AG09319 (cell line): ENCODE data around the gene MS4A6A.
"Not testable (repeated sequence)": the region's sequence is repeated elsewhere in the genome, so short reads cannot be mapped to it uniquely, and the experiment has no call there.

Experiments used
- DNase-seq: peaks from one replicate; pipeline ENCODE4 v3.0.0-alpha.2; 2010; ENCODE audit warnings: low read depth; ENCODE audit errors: extremely low read depth
- TF ChIP-seq, protein P1 (sequence below): IDR thresholded peaks from 2 replicates; pipeline ENCODE4 v1.5.1; 2011; ENCODE audit warnings: low read depth, mild to moderate bottlenecking, inconsistent platforms, low read length, moderate library complexity

MS4A6A gene

DNA sequence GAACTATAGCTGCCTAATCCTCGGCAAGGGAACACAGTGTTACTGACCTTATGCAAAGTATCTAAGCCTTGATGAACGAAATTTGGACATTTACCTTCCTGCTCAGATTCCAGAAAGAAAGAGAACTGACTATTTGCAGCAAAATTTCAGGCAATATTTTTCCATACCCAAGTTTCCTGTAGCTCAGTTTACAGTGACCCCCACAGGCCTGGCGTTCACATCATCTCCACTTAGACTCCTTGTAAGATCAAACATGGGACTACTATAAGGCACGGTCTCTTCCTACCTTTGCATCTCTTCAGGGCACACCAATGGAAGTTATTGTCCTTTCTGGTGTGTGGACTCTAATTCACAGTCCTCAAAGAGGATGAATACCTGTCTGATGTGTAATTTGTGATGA lies 21.1 kb downstream of the MS4A6A start:
- TF ChIP-seq, protein P1, sequence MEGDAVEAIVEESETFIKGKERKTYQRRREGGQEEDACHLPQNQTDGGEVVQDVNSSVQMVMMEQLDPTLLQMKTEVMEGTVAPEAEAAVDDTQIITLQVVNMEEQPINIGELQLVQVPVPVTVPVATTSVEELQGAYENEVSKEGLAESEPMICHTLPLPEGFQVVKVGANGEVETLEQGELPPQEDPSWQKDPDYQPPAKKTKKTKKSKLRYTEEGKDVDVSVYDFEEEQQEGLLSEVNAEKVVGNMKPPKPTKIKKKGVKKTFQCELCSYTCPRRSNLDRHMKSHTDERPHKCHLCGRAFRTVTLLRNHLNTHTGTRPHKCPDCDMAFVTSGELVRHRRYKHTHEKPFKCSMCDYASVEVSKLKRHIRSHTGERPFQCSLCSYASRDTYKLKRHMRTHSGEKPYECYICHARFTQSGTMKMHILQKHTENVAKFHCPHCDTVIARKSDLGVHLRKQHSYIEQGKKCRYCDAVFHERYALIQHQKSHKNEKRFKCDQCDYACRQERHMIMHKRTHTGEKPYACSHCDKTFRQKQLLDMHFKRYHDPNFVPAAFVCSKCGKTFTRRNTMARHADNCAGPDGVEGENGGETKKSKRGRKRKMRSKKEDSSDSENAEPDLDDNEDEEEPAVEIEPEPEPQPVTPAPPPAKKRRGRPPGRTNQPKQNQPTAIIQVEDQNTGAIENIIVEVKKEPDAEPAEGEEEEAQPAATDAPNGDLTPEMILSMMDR: no peak

DNA sequence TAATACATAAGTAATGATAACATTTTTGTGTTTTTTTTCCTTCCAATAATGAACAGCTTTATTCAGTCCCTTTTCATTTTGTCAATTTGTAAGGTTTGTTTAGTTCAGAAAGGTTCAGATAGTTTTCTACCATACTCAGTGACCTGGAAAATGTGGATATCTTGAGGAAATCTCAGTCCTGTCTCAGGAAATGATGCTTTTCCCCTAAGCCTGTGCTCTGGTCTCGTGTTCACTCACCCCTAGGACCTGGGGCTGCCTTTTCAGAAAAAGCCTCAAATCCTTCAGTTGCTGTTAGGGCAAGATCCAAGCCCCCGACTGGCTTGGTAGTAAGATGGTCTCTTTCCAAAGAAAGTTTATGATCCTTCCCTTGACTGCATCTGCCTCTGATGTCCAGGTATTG lies 21.8 kb downstream of the MS4A6A start:
- TF ChIP-seq, protein P1: no peak
- DNase-seq: no peak

More for the DNA sequence above, 21.1 kb downstream of the MS4A6A start:
- DNase-seq: no peak

DNA sequence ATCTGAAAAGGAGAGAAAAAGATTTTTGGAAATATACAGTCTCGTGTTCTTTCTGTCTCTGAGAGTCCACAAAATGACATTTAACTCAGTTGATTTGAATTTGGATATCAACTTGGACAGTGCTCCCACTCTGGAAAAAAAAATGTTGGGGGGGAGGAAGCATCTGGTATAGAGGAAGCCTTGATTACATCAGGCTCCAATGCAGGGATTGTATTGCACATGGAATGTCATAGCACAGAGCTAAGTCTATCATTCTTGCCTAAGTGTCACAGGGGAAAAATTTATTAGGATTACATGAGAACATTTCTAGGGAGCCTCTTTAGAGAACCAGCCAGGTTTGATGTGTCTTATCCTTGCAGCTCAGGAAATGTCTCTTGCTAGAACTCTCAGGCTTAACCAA lies 23.0 kb downstream of the MS4A6A start:
- no peak for DNase-seq
- TF ChIP-seq, protein P1: no peak

DNA sequence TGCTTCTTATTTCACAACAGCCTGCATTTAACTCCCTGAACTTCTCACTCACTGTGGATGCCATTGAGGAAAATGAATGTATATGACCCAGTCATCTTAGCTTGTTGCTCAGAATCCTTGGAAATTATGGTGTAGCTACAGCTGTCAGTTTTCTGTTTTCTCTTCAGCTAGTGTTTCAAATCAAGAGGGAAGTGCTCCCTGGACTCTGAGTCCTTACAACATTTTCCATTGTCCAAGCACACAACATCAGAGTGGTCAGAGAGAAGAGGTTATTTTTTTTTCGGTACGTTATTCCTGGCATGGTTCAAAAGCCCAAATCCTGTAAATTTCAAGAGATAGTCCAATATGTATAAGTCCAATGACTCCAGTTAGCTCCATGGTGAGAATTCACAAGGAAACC lies 23.6 kb downstream of the MS4A6A start:
- TF ChIP-seq, protein P1: no peak
- no peak for DNase-seq

DNA sequence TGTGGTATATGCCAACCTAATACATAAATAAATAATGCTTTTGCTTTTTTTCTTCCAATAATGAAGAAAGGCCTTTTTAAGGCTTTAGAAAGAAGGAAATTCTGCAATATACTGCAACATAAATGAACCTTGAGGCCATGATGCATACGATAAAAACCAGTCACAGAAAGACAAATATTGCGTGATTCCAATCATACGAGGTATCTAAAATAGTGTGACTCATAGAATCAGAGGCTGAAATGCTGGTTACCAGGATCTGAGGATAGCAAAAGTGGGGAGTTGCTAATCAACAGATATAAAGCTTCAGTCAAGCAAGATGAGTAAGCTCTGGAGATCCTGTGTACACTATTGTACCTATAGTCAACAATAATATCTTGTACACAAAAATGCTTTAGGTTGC lies 24.2 kb downstream of the MS4A6A start:
- no peak for DNase-seq
- TF ChIP-seq, protein P1: no peak

DNA sequence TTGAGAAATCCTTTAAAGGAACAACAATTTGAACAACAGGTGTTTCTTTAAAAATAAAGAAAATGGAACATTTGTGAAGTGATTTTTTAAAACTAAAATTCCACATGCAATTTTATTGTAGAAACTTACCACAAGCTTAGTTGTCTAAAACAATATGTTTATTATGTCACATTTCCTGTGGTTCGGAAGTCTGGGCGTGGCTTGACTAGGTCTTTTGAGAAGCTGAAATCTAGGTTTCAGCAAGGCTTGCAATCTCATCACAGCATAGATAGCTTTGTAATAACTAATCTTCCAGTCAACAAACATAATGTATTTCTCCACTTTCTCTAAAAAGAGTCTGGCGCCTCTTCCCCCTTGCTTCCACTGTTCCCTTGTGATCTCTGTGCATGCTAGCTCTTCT lies 27.0 kb downstream of the MS4A6A start:
- no peak for DNase-seq
- TF ChIP-seq, protein P1: no peak

DNA sequence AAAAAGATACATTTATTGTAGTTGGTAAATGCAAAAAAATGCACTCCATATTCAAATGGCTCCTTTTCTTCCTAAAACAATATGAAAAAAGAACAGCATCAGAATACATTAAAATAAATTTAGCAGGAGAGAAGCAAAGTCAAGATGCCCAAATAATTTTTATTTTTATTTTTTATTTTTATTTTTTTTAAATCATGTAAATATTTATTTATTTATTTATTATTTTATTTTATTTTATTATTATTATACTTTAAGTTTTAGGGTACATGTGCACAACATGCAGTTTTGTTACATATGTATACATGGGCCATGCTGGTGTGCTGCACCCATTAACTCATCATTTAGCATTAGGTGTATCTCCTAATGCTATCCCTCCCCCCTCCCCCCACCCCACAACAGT lies 30.2 kb downstream of the MS4A6A start:
- not testable (repeated sequence) for DNase-seq

DNA sequence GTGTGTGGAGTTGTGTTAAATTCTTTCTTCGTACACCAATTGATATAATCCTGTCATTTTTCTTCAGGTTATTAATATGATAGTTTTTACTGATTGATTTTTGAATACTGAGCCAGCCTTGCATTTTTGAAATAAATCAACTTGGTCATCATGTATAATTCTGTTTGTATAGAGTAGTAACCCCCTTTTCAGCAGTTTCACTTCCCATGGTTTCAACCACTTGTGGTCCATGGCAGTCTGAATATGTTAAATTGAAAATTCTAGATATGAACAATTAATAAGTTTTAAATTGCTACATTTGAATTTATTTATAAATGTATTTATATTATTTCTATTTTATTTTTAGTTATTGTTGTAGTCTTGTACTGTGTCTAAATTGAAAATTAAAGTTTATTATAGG lies 32.6 kb downstream of the MS4A6A start:
- no peak for DNase-seq
- TF ChIP-seq, protein P1: no peak
